GM23338 (cell line): ENCODE results near the gene C14orf119. TPM values are rescaled to one million over a fixed set of nuclear protein-coding genes. Genes with fewer than 3 reads are reported as not detected.
A peak's percentile ranks its signal among the peaks of the same experiment; 100 is the strongest.

ENCODE experiments used
- ATAC-seq: fragments of 200-7000 bp; cut with Tn5 transposase; 3 replicates; pipeline ENCODE4 v1.9.1; 2020
- DNase-seq: peaks from one replicate; pipeline ENCODE4 v3.0.0-alpha.2; 2015; ENCODE audit warnings: low spot score
- H2AFZ ChIP-seq: fragments of 200-600 bp; sonication (generic); 2 replicates; pipeline ENCODE4 v1.8.0; 2016; ENCODE audit warnings: antibody characterized with exemption, mild to moderate bottlenecking, moderate library complexity
- H3F3A ChIP-seq: fragments of 200-600 bp; sonication (generic); replicated peaks from 2 replicates; pipeline ENCODE4 v1.8.0; 2017; ENCODE audit warnings: antibody characterized with exemption, mixed run types, low read depth
- H3K27ac ChIP-seq: fragments of 200-600 bp; sonication (generic); 2 replicates; pipeline ENCODE4 v1.6.1; 2016; ENCODE audit warnings: low read depth
- H3K27me3 ChIP-seq: fragments of 200-600 bp; sonication (generic); 2 replicates; pipeline ENCODE4 v1.8.0; 2016; ENCODE audit warnings: mild to moderate bottlenecking, mixed run types, moderate library complexity; ENCODE audit not compliant: insufficient read depth
- H3K36me3 ChIP-seq: fragments of 200-600 bp; sonication (generic); 2 replicates; pipeline ENCODE4 v1.8.0; 2016; ENCODE audit warnings: mild to moderate bottlenecking; ENCODE audit not compliant: insufficient read depth
- H3K4me1 ChIP-seq: fragments of 200-600 bp; sonication (generic); 2 replicates; pipeline ENCODE4 v1.8.0; 2016; ENCODE audit warnings: mild to moderate bottlenecking, moderate library complexity; ENCODE audit not compliant: insufficient read depth
- H3K4me2 ChIP-seq: fragments of 200-600 bp; sonication (generic); 2 replicates; pipeline ENCODE4 v1.7.1; 2017; ENCODE audit warnings: mixed run types
- H3K4me3 ChIP-seq: fragments of 200-600 bp; sonication (generic); 2 replicates; pipeline ENCODE4 v1.6.1; 2016; ENCODE audit warnings: mixed run types
- H3K79me2 ChIP-seq: fragments of 200-600 bp; sonication (generic); replicated peaks from 2 replicates; pipeline ENCODE4 v1.8.0; 2017; ENCODE audit warnings: mild to moderate bottlenecking; ENCODE audit not compliant: insufficient read depth
- H3K9me2 ChIP-seq: fragments of 200-600 bp; sonication (generic); 2 replicates; pipeline ENCODE4 v1.8.0; 2017; ENCODE audit not compliant: insufficient read depth
- H4K20me1 ChIP-seq: fragments of 200-600 bp; sonication (generic); replicated peaks from 2 replicates; pipeline ENCODE4 v1.8.0; 2017; ENCODE audit warnings: mild to moderate bottlenecking; ENCODE audit not compliant: insufficient read depth
- H3K27ac Mint-ChIP-seq: 2 replicates; pipeline ENCODE4 v1.8.0; 2020; ENCODE audit warnings: inconsistent platforms, mild to moderate bottlenecking, moderate library complexity, mixed read lengths
- H3K27me3 Mint-ChIP-seq: 3 replicates; pipeline ENCODE4 v1.8.0; 2022; ENCODE audit warnings: low read depth, mild to moderate bottlenecking, moderate library complexity, mixed read lengths, inconsistent platforms; ENCODE audit not compliant: insufficient read depth, poor library complexity
- H3K36me3 Mint-ChIP-seq: 3 replicates; pipeline ENCODE4 v1.8.0; 2021; ENCODE audit warnings: low read depth, mild to moderate bottlenecking, inconsistent platforms, moderate library complexity, mixed read lengths
- H3K4me1 Mint-ChIP-seq: 3 replicates; pipeline ENCODE4 v1.8.0; 2020; ENCODE audit warnings: mild to moderate bottlenecking, inconsistent platforms, mixed read lengths
- H3K4me3 Mint-ChIP-seq: 3 replicates; pipeline ENCODE4 v1.8.0; 2021; ENCODE audit warnings: moderate library complexity, mild to moderate bottlenecking, inconsistent platforms, mixed read lengths
- H3K9me3 Mint-ChIP-seq: 3 replicates; pipeline ENCODE4 v1.8.0; 2020; ENCODE audit warnings: moderate library complexity, mild to moderate bottlenecking, inconsistent platforms, mixed read lengths
- CREB1 ChIP-seq: fragments of 250-450 bp; sonication (Bioruptor Pico); IDR thresholded peaks from 2 replicates; pipeline ENCODE4 v1.5.0; 2020; ENCODE audit warnings: low read depth, mild to moderate bottlenecking, moderate library complexity
- ETS1 ChIP-seq: IDR thresholded peaks from 2 replicates; pipeline ENCODE4 v1.6.1; 2016; ENCODE audit warnings: antibody characterized with exemption
- EZH2phosphoT487 ChIP-seq: fragments of 200-600 bp; sonication (generic); IDR thresholded peaks from one replicate; pipeline ENCODE4 v1.8.1; 2018; ENCODE audit warnings: antibody characterized with exemption; ENCODE audit not compliant: unreplicated experiment
- JUNB ChIP-seq: IDR thresholded peaks from one replicate; pipeline ENCODE4 v1.6.1; 2016; ENCODE audit warnings: antibody characterized with exemption; ENCODE audit not compliant: unreplicated experiment
- NANOG ChIP-seq: IDR thresholded peaks from 2 replicates; pipeline ENCODE4 v1.6.1; 2016; ENCODE audit warnings: antibody characterized with exemption, borderline replicate concordance
- POLR2AphosphoS5 ChIP-seq: IDR thresholded peaks from 2 replicates; pipeline ENCODE4 v1.6.1; 2016; ENCODE audit warnings: antibody characterized with exemption, low read depth
- ZNF114 ChIP-seq: fragments of 250-450 bp; sonication (Bioruptor Pico); IDR thresholded peaks from 2 replicates; pipeline ENCODE4 v1.5.0; 2020; ENCODE audit warnings: mild to moderate bottlenecking, moderate library complexity
- ZNF331 ChIP-seq: fragments of 250-450 bp; sonication (Bioruptor Pico); IDR thresholded peaks from 2 replicates; pipeline ENCODE4 v1.5.0; 2020; ENCODE audit warnings: low read depth, mild to moderate bottlenecking, moderate library complexity
- polyA plus RNA-seq: library from polyadenylated mRNA; unstranded; fragments of >200 nt; fragmentation: Nextera tagmentation; extraction: Ambion mirVana; gene quantifications from 2 replicates; pipeline ENCODE4 v1.2.1, GENCODE V29; 2016
- total RNA-seq: library from RNA; depleted of rRNA; stranded (reverse); fragments of >200 nt; shearing (Covaris generic); gene quantifications from 2 replicates; pipeline ENCODE4 v1.2.3, GENCODE V29; 2014
- TF ChIP-seq, protein P1 (sequence below): fragments of 250-450 bp; sonication (Bioruptor Pico); IDR thresholded peaks from 2 replicates; pipeline ENCODE4 v1.5.0; 2020; ENCODE audit warnings: mild to moderate bottlenecking, moderate library complexity

The C14orf119 gene
- total and polyA plus RNA-seq, 2 experiments from 2014 or later, result 49.4 to 118 TPM

DNA sequence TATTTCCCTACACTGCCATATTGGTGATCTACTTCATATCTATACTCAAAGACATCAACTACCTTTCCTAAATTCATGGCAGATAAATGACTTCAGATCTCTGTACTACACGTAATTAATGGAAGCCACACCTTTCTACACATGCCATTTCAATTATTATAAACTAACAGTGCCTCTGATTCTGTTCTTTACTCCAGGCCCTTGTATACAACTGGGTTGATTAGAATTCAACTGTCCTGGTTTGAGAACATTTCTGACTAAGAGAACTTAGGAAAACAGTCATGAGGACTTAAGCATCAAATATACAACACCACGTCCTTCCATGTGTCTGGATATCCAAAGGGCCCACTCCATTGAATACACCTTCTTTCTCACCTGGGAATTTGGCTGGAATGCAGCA lies 2.2 kb upstream of the C14orf119 start:
- peaks cover 57% of the 10 kb centered on the region for H3K36me3 Mint-ChIP-seq
- no peaks in the 10 kb centered on the region for H3K27me3 ChIP-seq
- H3K4me1 ChIP-seq, result peaks cover 14% of the 10 kb centered on the region
- H3K9me3 Mint-ChIP-seq, result no peaks in the 10 kb centered on the region
- no peak for DNase-seq
- TF ChIP-seq NANOG (no peak), ZNF114 (CRISPR knock-in tag) (no peak), ETS1 (no peak), ZNF331 (CRISPR knock-in tag) (no peak), EZH2phosphoT487 (no peak), POLR2AphosphoS5 (no peak), JUNB (no peak), CREB1 (CRISPR knock-in tag) (no peak)
- TF ChIP-seq, protein P1, sequence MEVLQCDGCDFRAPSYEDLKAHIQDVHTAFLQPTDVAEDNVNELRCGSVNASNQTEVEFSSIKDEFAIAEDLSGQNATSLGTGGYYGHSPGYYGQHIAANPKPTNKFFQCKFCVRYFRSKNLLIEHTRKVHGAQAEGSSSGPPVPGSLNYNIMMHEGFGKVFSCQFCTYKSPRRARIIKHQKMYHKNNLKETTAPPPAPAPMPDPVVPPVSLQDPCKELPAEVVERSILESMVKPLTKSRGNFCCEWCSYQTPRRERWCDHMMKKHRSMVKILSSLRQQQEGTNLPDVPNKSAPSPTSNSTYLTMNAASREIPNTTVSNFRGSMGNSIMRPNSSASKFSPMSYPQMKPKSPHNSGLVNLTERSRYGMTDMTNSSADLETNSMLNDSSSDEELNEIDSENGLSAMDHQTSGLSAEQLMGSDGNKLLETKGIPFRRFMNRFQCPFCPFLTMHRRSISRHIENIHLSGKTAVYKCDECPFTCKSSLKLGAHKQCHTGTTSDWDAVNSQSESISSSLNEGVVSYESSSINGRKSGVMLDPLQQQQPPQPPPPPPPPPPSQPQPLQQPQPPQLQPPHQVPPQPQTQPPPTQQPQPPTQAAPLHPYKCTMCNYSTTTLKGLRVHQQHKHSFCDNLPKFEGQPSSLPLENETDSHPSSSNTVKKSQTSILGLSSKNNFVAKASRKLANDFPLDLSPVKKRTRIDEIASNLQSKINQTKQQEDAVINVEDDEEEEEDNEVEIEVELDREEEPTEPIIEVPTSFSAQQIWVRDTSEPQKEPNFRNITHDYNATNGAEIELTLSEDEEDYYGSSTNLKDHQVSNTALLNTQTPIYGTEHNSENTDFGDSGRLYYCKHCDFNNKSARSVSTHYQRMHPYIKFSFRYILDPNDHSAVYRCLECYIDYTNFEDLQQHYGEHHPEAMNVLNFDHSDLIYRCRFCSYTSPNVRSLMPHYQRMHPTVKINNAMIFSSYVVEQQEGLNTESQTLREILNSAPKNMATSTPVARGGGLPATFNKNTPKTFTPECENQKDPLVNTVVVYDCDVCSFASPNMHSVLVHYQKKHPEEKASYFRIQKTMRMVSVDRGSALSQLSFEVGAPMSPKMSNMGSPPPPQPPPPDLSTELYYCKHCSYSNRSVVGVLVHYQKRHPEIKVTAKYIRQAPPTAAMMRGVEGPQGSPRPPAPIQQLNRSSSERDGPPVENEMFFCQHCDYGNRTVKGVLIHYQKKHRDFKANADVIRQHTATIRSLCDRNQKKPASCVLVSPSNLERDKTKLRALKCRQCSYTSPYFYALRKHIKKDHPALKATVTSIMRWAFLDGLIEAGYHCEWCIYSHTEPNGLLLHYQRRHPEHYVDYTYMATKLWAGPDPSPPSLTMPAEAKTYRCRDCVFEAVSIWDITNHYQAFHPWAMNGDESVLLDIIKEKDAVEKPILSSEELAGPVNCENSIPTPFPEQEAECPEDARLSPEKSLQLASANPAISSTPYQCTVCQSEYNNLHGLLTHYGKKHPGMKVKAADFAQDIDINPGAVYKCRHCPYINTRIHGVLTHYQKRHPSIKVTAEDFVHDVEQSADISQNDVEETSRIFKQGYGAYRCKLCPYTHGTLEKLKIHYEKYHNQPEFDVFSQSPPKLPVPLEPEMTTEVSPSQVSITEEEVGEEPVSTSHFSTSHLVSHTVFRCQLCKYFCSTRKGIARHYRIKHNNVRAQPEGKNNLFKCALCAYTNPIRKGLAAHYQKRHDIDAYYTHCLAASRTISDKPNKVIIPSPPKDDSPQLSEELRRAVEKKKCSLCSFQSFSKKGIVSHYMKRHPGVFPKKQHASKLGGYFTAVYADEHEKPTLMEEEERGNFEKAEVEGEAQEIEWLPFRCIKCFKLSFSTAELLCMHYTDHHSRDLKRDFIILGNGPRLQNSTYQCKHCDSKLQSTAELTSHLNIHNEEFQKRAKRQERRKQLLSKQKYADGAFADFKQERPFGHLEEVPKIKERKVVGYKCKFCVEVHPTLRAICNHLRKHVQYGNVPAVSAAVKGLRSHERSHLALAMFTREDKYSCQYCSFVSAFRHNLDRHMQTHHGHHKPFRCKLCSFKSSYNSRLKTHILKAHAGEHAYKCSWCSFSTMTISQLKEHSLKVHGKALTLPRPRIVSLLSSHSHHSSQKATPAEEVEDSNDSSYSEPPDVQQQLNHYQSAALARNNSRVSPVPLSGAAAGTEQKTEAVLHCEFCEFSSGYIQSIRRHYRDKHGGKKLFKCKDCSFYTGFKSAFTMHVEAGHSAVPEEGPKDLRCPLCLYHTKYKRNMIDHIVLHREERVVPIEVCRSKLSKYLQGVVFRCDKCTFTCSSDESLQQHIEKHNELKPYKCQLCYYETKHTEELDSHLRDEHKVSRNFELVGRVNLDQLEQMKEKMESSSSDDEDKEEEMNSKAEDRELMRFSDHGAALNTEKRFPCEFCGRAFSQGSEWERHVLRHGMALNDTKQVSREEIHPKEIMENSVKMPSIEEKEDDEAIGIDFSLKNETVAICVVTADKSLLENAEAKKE (CRISPR knock-in tag), result no peak
- no peak overlapping the region for H3K27ac ChIP-seq
- H3K36me3 ChIP-seq, result peaks cover 44% of the 10 kb centered on the region
- no peaks in the 10 kb centered on the region; the same call in 1 of the 2 replicates for H3F3A ChIP-seq
- 0 out of 2 replicates have a peak overlapping the region, but pooled peaks have one; percentile 92 for H3K4me2 ChIP-seq
- no peaks in the 10 kb centered on the region for H3K9me2 ChIP-seq
- H3K4me3 Mint-ChIP-seq, result no peak overlapping the region; the same call in 2 of the 3 replicates
- no peak overlapping the region for H2AFZ ChIP-seq
- H4K20me1 ChIP-seq, result peaks cover 38% of the 10 kb centered on the region
- peak overlapping the region; percentile 84 for H3K4me3 ChIP-seq
- H3K79me2 ChIP-seq, result peaks cover 73% of the 10 kb centered on the region
- H3K27ac Mint-ChIP-seq, result no peak overlapping the region
- H3K27me3 Mint-ChIP-seq, result peaks cover 2% of the 10 kb centered on the region
- no peak for ATAC-seq
- peaks cover 12% of the 10 kb centered on the region; the same call in 2 of the 3 replicates for H3K4me1 Mint-ChIP-seq
